HG02884 (cell line): Measurements from ENCODE around the gene FGFBP3.

Source experiments
- ATAC-seq: cut with Tn5 transposase; IDR thresholded peaks from one replicate; pipeline ENCODE4 v1.9.1; 2021; ENCODE audit warnings: mild to moderate bottlenecking, moderate library complexity; ENCODE audit not compliant: unreplicated experiment

FGFBP3 gene, protein sequence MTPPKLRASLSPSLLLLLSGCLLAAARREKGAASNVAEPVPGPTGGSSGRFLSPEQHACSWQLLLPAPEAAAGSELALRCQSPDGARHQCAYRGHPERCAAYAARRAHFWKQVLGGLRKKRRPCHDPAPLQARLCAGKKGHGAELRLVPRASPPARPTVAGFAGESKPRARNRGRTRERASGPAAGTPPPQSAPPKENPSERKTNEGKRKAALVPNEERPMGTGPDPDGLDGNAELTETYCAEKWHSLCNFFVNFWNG

DNA sequence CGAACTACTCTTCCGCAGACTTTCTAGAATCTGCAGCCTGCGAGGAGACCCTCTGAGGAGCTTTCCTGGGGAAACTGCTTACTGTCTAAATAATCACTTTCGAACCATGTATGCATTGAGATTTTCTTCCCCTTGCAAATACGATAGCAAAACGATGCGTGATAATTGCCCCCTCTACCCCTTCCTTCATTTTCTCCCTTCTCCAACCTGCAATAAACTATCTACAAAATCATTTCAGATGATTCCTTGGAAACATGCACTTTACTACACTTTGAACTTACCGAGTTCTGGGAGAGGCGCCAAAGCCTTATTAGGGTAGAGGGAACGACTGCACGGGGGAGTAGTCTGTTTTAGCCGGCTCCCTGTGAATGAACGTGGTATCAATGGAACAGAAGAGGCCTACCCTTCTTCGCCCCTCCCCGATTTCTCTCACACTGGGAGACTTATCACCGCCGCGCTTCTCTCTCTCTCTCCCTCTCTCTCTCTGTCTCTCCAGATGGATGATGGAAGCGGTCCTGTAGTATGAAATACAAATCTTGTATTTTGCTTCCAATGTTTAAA is at the start of gene FGFBP3:
Gene FGFBP3, minus strand, starts transcription at position 370 of the 561 bp plus-strand sequence. CDS start 517 bp downstream, outside the sequence.
- no peak for ATAC-seq

DNA sequence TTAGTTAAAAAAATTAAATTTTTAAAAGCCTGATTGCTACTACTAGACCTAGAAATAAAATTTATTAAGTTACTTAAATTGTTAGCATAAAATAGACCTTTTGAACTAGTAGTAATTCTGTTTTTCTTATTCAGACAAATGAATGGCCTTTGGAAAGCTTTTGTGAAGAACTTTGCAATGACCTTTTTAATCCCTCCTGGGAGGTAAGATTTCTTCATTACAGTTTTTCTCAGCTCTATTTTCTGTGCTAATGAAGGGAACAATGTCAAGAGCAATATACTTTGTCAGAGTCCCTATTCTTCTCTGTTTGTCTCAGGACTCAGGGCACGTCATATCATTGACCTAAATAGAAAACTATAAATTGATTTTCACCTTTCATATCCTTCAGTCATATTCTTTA is 47.8 kb upstream of the FGFBP3 start:
- no peak for ATAC-seq

- no peak for ATAC-seq
Observed at GRCh38 chr10:91955114-91955513, 45.8 kb upstream of the FGFBP3 start.

GRCh38 chr10:91953600-91954160 is 44.4 kb upstream of the FGFBP3 start:
- no peak for ATAC-seq

- peak; percentile 59 for ATAC-seq
Observed at GRCh38 chr10:91944880-91945630, 35.8 kb upstream of the FGFBP3 start.

GRCh38 chr10:91941426-91941825 is 32.1 kb upstream of the FGFBP3 start:
- ATAC-seq, result no peak

DNA sequence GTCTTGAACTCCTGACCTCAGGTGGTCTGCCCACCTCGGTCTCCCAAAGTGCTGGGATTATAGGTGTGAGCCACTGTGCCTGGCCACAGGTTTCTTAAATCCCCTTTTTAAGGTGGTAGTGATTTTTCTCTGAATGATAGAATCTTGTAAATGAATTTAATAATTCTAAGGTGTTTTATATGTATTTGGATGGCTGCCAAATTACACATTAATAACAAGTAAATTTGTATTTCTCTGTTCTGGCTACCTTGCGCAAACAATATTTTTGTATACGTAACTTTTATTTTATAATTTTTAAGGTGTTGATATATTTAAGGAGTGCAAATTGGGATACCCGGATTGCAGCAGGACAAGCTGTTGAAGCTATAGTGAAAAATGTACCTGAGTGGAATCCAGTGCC is 30.4 kb upstream of the FGFBP3 start:
- ATAC-seq, result no peak

DNA sequence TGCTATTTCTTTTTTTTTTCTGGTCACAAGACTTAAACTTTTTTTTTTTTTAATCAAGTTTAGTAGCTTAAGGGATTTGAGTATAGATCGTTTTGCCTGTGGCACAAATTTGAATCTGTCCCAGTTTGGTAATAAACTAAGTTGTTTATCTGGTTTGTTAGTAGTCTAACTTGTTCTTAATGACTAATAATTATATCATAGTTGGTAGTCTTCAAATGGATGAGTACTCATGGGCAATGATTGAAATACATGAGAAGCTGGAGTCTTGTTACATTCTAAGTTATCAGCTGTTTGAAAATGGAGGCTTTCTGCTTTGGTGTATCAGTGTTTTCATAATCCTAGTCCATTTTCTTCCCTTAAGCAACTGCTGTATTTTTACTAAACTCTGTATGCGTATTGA is 26.6 kb upstream of the FGFBP3 start:
- no peak for ATAC-seq

DNA sequence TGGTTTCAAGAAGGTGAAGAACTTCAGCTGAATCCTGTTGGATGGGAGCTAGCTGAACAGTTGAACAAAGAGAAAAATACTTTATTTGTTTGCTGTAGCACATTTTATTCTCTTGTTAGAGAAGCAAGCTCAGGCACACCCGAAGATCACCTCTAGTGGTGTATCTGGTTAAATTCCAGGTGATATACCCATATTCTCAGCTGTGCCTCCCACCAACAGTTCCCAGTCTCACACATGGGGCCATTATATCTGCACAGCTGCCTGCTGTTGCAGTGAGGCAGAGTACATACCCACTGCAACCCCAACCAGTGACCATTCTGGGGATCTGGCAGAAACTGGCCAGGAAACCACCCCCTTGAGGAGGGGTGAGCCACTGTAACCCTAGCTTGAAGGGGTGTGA is 23.5 kb upstream of the FGFBP3 start:
- no peak for ATAC-seq

- no peak for ATAC-seq
Observed at GRCh38 chr10:91931526-91932190, 22.4 kb upstream of the FGFBP3 start.

- ATAC-seq, result no peak
Observed at GRCh38 chr10:91930939-91931338, 21.7 kb upstream of the FGFBP3 start.

- ATAC-seq, result no peak
Observed at GRCh38 chr10:91925022-91925320, 15.7 kb upstream of the FGFBP3 start.

GRCh38 chr10:91924212-91925021 is 15.1 kb upstream of the FGFBP3 start:
- ATAC-seq, result peak; percentile 18

DNA sequence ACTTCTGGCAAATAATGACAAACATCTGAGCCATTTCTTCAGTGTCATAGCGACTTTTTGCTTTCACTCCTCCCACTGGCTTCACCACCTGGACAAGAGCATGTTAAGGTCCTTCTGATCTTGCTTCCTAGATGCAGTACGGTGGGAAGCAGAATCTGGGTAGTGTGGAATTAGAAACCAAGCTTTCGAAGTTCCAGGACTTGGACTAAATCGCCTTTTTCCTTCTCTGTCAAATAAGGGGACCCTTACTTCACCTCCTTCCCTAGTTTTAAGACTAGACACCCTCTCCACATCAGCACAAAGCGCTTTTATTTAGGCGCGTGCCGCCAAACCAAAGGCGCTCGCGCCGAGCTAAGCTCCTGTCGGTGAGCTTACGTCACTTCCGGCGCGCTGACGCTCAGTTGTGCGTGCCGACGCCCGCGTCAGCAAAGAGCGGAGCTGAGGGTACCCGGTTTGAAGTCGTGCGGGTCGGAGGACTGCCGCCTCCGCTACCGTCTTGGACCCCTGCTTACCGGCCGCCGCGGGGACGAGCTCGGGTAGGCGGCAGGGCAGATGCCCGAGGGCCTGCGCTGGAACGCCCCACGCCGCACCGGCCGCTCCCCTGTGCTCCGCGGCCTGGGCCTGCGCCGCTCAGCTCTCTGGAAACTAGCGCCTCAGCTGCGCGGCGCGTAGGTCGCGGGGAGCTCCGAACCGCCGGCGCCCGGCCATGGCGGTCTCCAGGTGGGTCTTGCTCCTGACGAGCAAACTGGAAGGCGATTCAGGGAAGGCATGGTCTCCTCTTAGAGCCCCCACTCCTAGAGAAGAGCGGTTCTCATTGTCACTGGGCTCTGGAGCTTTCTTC is 14.3 kb upstream of the FGFBP3 start, which contains the start of gene BTAF1:
Gene BTAF1, plus strand, starts transcription at position 400 of the 841 bp plus-strand sequence. Its CDS starts 307 bp downstream, at position 707.
- ATAC-seq, result peak; percentile 97

- no peak for ATAC-seq
Observed at GRCh38 chr10:91919651-91920050, 10.4 kb upstream of the FGFBP3 start.

DNA sequence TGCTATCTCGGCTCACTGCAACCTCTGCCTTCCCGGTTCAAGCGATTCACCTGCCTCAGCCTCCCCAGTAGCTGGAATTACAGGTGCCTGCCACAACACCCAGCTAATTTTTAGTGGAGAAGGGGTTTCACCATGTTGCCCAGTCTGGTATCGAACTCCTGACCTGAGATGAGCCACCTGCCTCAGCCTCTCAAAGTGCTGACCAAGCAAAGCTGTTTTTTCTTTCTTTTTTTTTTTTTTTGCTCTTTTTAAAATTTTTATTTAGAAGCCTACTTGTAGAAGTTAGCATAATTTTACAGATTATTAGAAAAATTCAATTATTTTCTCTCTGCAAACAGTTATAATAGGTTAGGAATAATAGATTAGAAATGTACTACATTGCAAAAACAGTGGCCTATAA is 1.2 kb upstream of the FGFBP3 start:
- no peak for ATAC-seq

DNA sequence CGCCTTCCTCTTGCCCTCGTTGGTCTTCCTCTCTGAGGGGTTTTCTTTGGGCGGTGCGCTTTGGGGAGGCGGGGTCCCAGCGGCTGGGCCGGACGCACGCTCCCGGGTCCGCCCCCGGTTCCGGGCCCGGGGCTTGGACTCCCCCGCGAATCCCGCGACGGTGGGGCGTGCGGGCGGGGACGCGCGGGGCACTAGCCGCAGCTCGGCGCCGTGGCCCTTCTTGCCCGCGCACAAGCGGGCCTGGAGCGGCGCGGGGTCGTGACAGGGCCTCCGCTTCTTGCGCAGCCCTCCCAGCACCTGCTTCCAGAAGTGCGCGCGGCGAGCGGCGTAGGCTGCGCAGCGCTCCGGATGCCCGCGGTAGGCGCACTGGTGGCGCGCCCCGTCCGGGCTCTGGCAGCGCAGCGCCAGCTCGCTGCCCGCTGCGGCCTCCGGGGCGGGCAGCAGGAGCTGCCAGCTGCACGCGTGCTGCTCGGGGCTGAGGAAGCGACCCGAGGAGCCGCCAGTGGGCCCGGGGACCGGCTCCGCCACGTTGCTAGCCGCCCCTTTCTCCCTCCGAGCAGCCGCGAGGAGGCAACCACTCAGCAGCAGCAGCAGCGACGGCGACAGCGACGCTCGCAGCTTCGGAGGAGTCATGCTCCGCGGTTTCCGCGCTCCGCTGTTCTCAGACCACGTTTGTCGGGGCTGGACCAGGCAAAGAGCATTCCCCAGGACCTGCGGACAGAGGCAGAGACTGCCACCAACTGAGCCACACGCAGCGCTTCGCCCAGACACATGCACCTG is 759 bp downstream of the FGFBP3 start:
- ATAC-seq, result peak; percentile 87

DNA sequence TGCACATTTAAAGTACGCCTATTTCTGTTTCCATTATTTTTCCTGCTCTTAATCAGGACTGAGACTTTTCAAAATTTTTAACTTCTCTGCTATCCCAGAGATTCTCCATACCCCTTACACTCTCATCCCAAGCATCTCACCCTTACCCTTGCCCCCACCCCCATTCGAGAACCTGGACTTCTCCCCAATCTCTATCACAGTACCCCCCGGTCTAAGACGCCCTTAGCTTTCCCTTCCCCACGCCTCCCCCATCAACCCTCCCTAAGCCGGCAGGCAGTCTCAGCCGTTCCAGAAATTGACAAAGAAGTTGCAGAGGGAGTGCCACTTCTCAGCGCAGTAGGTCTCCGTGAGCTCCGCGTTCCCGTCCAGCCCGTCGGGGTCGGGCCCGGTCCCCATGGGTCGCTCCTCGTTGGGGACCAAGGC is 1.4 kb downstream of the FGFBP3 start:
- ATAC-seq, result no peak
